WI38 (cell line): ENCODE results near the gene KCNA10.

ENCODE experiments used
- H3K4me3 ChIP-seq: 2 replicates; pipeline ENCODE4 v1.5.1; 2011; ENCODE audit warnings: low read depth, mild to moderate bottlenecking, control low read depth, low read length
- CTCF ChIP-seq: IDR thresholded peaks from 2 replicates; pipeline ENCODE4 v1.5.1; 2012; ENCODE audit warnings: low read depth, mild to moderate bottlenecking, control low read depth, low read length

KCNA10 gene

GRCh38 chr1:110519125-110519810 is at the start of gene KCNA10:
Gene KCNA10, minus strand, starts transcription at chr1:110519175. Its CDS starts 388 bp downstream, at chr1:110518787.
- no peak for TF ChIP-seq CTCF
- H3K4me3 ChIP-seq, result no peak within 1 kb of the TSS

GRCh38 chr1:110566836-110567235 is 47.9 kb upstream of the KCNA10 start:
- no peak overlapping the region for H3K4me3 ChIP-seq
- no peak for TF ChIP-seq CTCF

GRCh38 chr1:110565565-110565964 is 46.6 kb upstream of the KCNA10 start:
- no peak overlapping the region for H3K4me3 ChIP-seq
- TF ChIP-seq CTCF, result no peak

GRCh38 chr1:110563089-110563488 is 44.1 kb upstream of the KCNA10 start:
- TF ChIP-seq CTCF, result no peak
- H3K4me3 ChIP-seq, result no peak overlapping the region

GRCh38 chr1:110561596-110561995 is 42.6 kb upstream of the KCNA10 start:
- no peak for TF ChIP-seq CTCF
- H3K4me3 ChIP-seq, result no peak overlapping the region

- H3K4me3 ChIP-seq, result no peak overlapping the region
- TF ChIP-seq CTCF, result no peak
Measured at GRCh38 chr1:110559157-110559556, 40.2 kb upstream of the KCNA10 start.

- no peak overlapping the region for H3K4me3 ChIP-seq
- TF ChIP-seq CTCF, result no peak
Measured at GRCh38 chr1:110557481-110557880, 38.5 kb upstream of the KCNA10 start.
